BLaER1 (cell line): ENCODE data around the gene WSB1.

ENCODE experiments used
- H3K27ac ChIP-seq: shearing (Covaris generic); formaldehyde crosslinking; 2 replicates; pipeline ENCODE4 v1.8.1; 2022
- H3K27me3 ChIP-seq: shearing (Covaris generic); formaldehyde crosslinking; 2 replicates; pipeline ENCODE4 v1.8.1; 2022
- H3K36me3 ChIP-seq: shearing (Covaris generic); formaldehyde crosslinking; 2 replicates; pipeline ENCODE4 v1.8.1; 2022
- H3K4me1 ChIP-seq: shearing (Covaris generic); formaldehyde crosslinking; 2 replicates; pipeline ENCODE4 v1.8.1; 2022
- H3K4me2 ChIP-seq: shearing (Covaris generic); formaldehyde crosslinking; 2 replicates; pipeline ENCODE4 v1.8.1; 2022
- H3K4me3 ChIP-seq: shearing (Covaris generic); formaldehyde crosslinking; 2 replicates; pipeline ENCODE4 v1.8.1; 2022
- H3K9ac ChIP-seq: shearing (Covaris generic); formaldehyde crosslinking; 2 replicates; pipeline ENCODE4 v1.8.1; 2022
- H3K9me3 ChIP-seq: shearing (Covaris generic); formaldehyde crosslinking; 2 replicates; pipeline ENCODE4 v1.8.1; 2022
- H4K20me1 ChIP-seq: shearing (Covaris generic); formaldehyde crosslinking; 2 replicates; pipeline ENCODE4 v1.8.1; 2022
- Cebpa-rat ChIP-seq: shearing (Covaris generic); IDR thresholded peaks from 2 replicates; pipeline ENCODE4 v1.8.1; 2022

The WSB1 gene

DNA sequence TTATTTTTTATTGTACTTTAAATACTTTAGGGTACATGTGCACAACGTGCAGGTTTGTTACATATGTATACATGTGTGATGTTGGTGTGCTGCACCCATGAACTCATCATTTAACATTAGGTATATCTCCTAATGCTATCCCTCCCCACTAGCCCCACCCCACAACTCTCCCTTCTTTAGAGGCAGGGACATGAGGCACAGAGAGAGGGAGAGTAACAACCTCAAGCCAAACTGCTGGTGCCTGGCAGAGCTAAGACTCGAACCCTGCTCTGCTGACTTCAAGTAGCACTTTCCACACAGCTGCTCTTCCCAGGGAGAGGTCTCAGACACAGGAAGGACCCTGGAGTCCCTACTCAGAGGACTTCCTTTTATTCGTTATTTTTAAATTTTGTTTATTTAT, 69.4 kb downstream of the WSB1 start:
- no peaks in the 10 kb centered on the region for H4K20me1 ChIP-seq
- H3K36me3 ChIP-seq = no peaks in the 10 kb centered on the region
- H3K9ac ChIP-seq = no peak overlapping the region
- no peaks in the 10 kb centered on the region for H3K9me3 ChIP-seq
- TF ChIP-seq Cebpa-rat = no peak
- H3K27me3 ChIP-seq = no peaks in the 10 kb centered on the region
- H3K4me3 ChIP-seq = no peak overlapping the region
- H3K4me1 ChIP-seq = no peaks in the 10 kb centered on the region
- H3K27ac ChIP-seq = no peak overlapping the region
- H3K4me2 ChIP-seq = no peak overlapping the region
